Measurements from ENCODE around the gene CFAP20DC. TPM values are rescaled to one million over a fixed set of nuclear protein-coding genes. Genes with fewer than 3 reads are reported as not detected.
"Not testable (repeated sequence)": the region's sequence is repeated elsewhere in the genome, so short reads cannot be mapped to it uniquely, and the experiment has no call there.

Gene CFAP20DC
- total RNA-seq, 2 experiments from 2014 or later: 2.4 to 2.5 TPM

DNA sequence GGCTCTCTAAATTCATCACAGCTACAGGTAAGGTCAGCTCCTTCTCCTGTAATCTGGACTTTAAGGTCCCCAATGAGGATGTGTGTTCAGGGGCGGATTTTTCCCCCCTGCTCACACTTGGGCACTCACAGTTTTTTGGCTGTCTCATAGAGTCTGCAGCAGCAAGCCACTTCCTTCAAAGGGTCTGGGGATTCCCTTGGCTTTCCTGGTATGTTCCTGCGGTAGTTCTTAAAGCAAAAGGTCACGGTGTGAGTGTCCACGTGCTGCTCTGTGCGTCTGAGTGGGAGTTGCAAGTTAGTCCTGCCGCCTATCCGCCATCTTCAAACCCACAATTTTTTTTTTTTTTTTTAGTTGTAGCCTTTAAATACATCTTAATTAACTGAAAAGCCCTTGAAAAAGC is 15.4 kb upstream of the CFAP20DC start:
- POLR2A ChIA-PET: no interaction called here
- Mint-ChIP-seq H3K4me3 (no peak overlapping the region), H3K27me3 (peaks cover 15% of the 10 kb centered on the region), H3K36me3 (no peaks in the 10 kb centered on the region), H3K9me3 (no peaks in the 10 kb centered on the region), H3K4me1 (ENCODE audit: low read depth) (no peaks in the 10 kb centered on the region), H3K27ac (no peak overlapping the region)
- DNase-seq: no peak
- intact Hi-C loops (cut with micrococcal nuclease): no loop called here
- CTCF ChIA-PET: no interaction called here

DNA sequence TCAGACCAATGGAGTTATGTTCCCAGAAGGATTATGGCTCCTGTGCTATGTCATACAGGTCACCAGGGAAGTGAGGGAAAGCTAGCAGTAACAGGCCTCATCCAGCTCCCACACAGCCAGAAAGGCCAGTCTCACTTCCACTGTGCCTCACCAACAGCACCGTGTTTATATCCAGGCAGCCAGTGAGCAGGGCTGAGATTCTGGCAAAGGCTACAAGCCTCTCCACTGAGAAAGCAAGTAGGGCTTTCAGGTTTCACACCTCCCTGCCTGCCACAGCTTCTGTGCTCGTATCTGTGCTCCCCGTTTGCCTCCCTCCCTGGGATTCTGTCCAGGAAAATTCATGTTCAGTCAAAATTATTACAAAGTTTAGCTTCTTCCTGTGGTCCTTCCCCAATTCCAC is 14.9 kb upstream of the CFAP20DC start:
- Mint-ChIP-seq H3K4me3 (no peak overlapping the region), H3K27me3 (peaks cover 14% of the 10 kb centered on the region), H3K4me1 (ENCODE audit: low read depth) (no peaks in the 10 kb centered on the region), H3K36me3 (no peaks in the 10 kb centered on the region), H3K27ac (no peak overlapping the region), H3K9me3 (no peaks in the 10 kb centered on the region)
- POLR2A ChIA-PET: no interaction called here
- CTCF ChIA-PET: no interaction called here
- intact Hi-C loops (cut with micrococcal nuclease): no loop called here
- no peak for DNase-seq

DNA sequence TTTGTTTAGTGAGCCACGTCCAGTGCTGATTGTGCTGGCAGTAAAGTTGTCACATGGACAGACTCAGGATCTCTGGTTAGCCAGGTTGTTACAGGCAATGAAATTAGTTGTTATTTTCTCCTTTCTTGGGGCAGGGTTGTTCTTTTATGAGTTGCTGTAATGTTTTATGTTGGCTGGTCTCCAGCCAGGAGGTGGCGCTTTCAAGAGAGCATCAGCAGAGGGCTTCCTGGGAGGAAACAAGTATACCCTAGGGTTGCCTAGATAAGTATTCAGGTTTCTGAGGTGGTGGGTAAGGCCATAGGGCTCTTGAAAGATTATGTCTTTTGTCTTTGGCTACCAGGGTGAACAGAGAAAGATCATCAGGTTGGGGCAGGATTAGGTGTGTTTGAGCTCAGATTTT is 14.5 kb upstream of the CFAP20DC start:
- no peaks in the 10 kb centered on the region for H3K36me3 Mint-ChIP-seq
- H3K9me3 Mint-ChIP-seq: no peaks in the 10 kb centered on the region
- peaks cover 10% of the 10 kb centered on the region for H3K27me3 Mint-ChIP-seq
- no peak overlapping the region for H3K27ac Mint-ChIP-seq
- intact Hi-C loops (cut with micrococcal nuclease): no loop called here
- ChIA-PET CTCF (no interaction called here), POLR2A (no interaction called here)
- DNase-seq: no peak
- H3K4me3 Mint-ChIP-seq: no peak overlapping the region
- no peaks in the 10 kb centered on the region for H3K4me1 Mint-ChIP-seq (ENCODE audit: low read depth)

DNA sequence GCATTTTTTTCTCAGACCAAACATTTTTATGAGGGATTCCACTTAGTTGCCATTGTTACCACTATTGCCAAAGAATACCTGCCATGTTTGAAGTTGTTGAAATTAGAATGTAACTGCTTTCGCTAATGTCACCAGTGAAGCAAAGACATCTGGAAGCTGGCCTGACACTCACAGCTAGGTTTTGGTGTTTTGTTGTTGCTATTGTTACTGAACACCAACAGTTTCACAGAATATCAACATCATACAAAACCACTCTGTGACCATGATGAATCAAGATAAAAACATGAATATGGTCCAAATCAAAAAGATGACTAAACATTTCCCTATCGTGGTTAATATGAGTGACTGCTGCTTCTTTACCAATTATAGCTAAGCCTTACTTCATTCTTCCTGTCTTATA is 6.9 kb upstream of the CFAP20DC start:
- no peaks in the 10 kb centered on the region for H3K4me1 Mint-ChIP-seq (ENCODE audit: low read depth)
- intact Hi-C loops (cut with micrococcal nuclease): no loop called here
- no peak for DNase-seq
- CTCF ChIA-PET: interaction anchor here (4.7 kb wide), 1 partner anchor 62 kb away, joined by 25 read pairs; no protein-coding TSS in a partner anchor
- peaks cover under 1% of the 10 kb centered on the region for H3K27me3 Mint-ChIP-seq
- no peaks in the 10 kb centered on the region for H3K9me3 Mint-ChIP-seq
- no peaks in the 10 kb centered on the region for H3K36me3 Mint-ChIP-seq
- no peak overlapping the region for H3K27ac Mint-ChIP-seq
- no peak overlapping the region for H3K4me3 Mint-ChIP-seq
- POLR2A ChIA-PET: no interaction called here

DNA sequence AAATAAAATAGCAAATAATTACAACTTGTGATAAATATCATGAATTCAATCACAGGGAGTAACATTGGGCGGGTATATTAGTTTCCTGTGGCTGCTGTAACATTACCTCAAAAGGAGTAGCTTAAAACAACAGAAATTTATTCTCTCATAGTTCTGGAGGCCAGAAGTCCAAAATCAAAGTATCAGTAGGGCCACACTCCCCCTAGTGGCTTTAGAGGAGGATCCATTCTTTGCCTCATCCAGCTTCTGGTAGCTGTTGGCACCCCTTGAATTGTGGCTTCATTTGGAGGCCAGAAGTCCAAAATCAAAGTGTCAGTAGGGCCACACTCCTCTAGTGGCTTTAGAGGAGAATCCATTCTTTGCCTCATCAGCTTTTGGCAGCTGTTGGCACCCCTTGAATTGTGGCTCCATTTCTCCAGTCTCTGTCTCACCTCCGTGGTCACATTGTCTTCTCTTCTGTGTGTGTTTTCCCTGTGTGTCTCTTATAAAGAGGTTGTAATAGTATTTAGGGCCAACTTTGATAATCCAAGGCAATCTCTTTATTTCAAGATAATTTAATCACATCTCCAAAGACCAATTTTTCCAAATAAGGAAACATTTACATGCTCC is 3.1 kb upstream of the CFAP20DC start:
- POLR2A ChIA-PET: no interaction called here
- intact Hi-C loops (cut with micrococcal nuclease): loop anchor here (1.0 kb wide), 3 partner anchors 59 to 413 kb away; no protein-coding TSS in a partner anchor
- DNase-seq: no peak

DNA sequence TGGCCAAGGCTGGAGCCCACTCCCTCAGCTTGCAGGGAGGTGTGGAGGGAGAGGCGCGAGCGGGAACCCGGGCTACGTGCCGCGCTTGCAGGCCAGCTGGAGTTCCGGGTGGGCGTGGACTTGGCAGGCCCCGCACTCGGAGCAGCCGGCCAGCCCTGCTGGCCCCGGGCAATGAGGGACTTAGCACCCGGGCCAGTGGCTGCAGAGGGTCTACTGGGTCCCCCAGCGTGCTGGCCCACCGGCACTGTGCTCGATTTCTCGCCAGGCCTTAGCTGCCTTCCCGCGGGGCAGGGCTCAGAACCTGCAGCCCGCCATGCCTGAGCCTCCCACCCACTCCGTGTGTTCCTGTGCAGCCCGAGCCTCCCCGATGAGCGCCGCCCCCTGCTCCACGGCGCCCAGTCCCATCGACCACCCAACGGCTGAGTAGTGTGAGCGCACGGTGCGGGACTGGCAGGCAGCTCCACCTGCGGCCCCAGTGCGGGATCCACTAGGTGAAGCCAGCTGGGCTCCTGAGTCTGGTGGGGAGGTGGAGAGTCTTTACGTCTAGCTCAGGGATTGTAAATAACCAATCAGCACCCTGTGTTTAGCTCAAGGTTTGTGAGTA is 1.1 kb upstream of the CFAP20DC start:
- DNase-seq; H3K27ac Mint-ChIP-seq; H3K4me3 Mint-ChIP-seq; H3K27me3 Mint-ChIP-seq; H3K4me1 Mint-ChIP-seq (ENCODE audit: low read depth); H3K36me3 Mint-ChIP-seq; H3K9me3 Mint-ChIP-seq; POLR2A ChIA-PET: not testable (repeated sequence)
- intact Hi-C loops (cut with micrococcal nuclease): loop anchor here (1.0 kb wide), 1 partner anchor 53 kb away; no protein-coding TSS in a partner anchor
- CTCF ChIA-PET: interaction anchor here (1.3 to 4.5 kb wide), 2 partner anchors 227 to 411 kb away, joined by 5 to 46 read pairs; no protein-coding TSS in a partner anchor

More for the DNA sequence above, 3.1 kb upstream of the CFAP20DC start:
- peaks cover 6% of the 10 kb centered on the region for H3K4me1 Mint-ChIP-seq (ENCODE audit: low read depth)
- no peak overlapping the region for H3K4me3 Mint-ChIP-seq
- H3K27ac Mint-ChIP-seq: no peak overlapping the region
- CTCF ChIA-PET: interaction anchor here (0.5 to 4.7 kb wide), 12 partner anchors 10 to 969 kb away, joined by 3 to 46 read pairs (median 8); no protein-coding TSS in a partner anchor
- H3K9me3 Mint-ChIP-seq: no peaks in the 10 kb centered on the region
- H3K27me3 Mint-ChIP-seq: no peaks in the 10 kb centered on the region
- no peaks in the 10 kb centered on the region for H3K36me3 Mint-ChIP-seq

DNA sequence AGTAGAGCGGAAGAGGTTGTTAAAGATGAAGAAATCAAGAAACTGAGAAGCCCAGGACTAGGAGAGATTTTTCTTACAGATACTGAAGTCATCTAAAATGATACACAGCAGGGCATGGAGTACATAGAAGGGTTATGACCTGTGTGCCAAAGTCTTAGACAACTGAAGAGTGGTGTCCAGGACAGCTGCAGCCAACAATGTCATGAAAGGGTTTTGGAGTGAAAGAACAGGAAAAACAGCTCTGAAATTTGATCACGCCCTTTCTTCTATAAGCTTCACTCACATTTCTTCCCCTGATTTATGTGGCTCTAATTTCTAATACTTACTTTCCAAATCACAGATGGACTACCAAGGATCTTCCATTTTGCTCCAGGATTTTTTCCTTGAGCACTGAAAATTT is 3.0 kb downstream of the CFAP20DC start:
- ChIA-PET POLR2A (no interaction called here), CTCF (no interaction called here)
- Mint-ChIP-seq H3K4me3 (no peak overlapping the region), H3K36me3 (no peaks in the 10 kb centered on the region), H3K4me1 (ENCODE audit: low read depth) (peaks cover 6% of the 10 kb centered on the region), H3K27ac (no peak overlapping the region), H3K27me3 (no peaks in the 10 kb centered on the region), H3K9me3 (no peaks in the 10 kb centered on the region)
- no peak for DNase-seq
- intact Hi-C loops (cut with micrococcal nuclease): no loop called here

DNA sequence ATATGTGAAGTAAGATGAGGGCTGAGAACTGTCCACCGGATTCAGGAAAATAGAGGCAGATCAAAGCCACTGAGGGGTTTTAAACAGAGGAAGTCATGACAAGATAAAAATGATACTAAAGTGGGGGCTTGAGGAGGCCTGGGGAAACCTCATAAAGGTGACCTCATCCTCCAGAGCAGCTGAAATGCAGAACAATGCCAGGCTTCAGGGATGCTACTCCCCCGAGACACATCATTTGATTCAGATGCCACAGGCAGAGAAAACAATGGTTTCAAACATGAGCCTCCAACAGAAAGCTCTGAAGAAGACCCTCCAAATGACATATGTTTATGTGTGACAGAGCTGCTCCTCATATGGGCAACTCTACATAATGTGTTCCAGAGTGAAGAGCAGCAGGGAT is 6.4 kb downstream of the CFAP20DC start:
- CTCF ChIA-PET: interaction anchor here (2.6 kb wide), 1 partner anchor 10 kb away, joined by 10 read pairs; no protein-coding TSS in a partner anchor
- Mint-ChIP-seq H3K4me3 (no peak overlapping the region), H3K36me3 (no peaks in the 10 kb centered on the region), H3K27ac (no peak overlapping the region), H3K27me3 (no peaks in the 10 kb centered on the region), H3K9me3 (no peaks in the 10 kb centered on the region), H3K4me1 (ENCODE audit: low read depth) (no peaks in the 10 kb centered on the region)
- intact Hi-C loops (cut with micrococcal nuclease): no loop called here
- DNase-seq: no peak
- POLR2A ChIA-PET: no interaction called here

DNA sequence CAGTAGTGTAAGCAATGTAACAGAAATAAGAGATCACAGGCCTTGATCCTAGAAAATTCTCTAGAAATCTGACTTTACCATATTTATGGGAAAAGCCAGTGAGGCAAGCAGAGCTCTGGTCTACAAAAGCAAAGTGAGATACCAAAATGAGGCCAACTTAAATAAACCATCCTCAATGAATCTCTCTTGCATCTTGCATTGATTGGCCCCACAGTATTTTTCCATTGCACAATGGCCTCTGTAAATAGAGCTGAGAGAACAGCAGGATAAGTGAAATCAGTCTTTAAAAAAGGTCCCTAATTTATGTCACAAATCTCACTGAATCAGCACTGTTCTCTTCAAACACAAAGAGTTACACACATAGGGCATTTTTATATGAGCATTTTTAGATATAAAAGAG is 8.9 kb downstream of the CFAP20DC start:
- H3K4me1 Mint-ChIP-seq (ENCODE audit: low read depth): no peaks in the 10 kb centered on the region
- H3K36me3 Mint-ChIP-seq: no peaks in the 10 kb centered on the region
- ChIA-PET POLR2A (no interaction called here), CTCF (no interaction called here)
- no peaks in the 10 kb centered on the region for H3K27me3 Mint-ChIP-seq
- intact Hi-C loops (cut with micrococcal nuclease): no loop called here
- H3K9me3 Mint-ChIP-seq: no peaks in the 10 kb centered on the region
- H3K4me3 Mint-ChIP-seq: no peak overlapping the region
- H3K27ac Mint-ChIP-seq: no peak overlapping the region
- no peak for DNase-seq

DNA sequence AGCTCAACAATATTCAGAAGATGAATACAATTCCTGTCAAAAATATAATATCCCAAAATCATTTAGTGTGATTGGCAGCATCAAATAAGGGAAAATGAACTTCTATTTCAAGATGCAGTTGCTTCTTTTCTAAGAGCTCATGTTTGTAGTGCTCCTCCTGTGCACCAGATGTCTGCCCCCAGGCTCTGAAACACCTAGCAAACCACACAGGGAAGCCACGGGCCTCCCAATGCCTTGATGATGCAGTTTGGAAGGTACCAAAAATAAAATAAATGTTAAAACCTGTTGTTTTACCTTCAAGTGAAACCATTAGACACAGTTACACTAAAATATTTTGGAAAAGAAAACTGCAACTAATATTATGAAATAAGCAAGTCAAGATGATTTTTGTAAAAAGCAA is 22.2 kb downstream of the CFAP20DC start:
- Mint-ChIP-seq H3K27ac (no peak overlapping the region), H3K4me3 (no peak overlapping the region), H3K9me3 (no peaks in the 10 kb centered on the region), H3K4me1 (ENCODE audit: low read depth) (no peaks in the 10 kb centered on the region), H3K36me3 (no peaks in the 10 kb centered on the region), H3K27me3 (peaks cover 2% of the 10 kb centered on the region)
- CTCF ChIA-PET: no interaction called here
- POLR2A ChIA-PET: no interaction called here
- DNase-seq: no peak
- intact Hi-C loops (cut with micrococcal nuclease): no loop called here

DNA sequence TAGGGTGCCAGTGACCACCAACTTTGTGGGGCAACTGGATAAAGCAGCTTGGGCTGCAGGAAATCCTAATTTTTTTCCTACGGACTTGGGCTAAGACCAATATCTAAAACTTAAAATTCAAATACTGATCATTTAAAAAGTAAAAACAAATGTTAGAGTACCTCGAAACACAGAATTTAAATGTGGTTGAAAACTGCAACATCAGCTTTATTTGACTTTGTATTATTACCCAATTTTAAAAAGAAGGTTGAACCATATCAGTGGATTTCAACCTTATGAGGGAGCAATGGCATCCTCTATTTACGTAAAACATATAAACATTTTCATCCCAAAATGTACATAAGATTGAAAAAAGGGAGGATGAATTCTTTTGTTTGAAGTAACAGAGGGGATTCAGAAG is 26.2 kb downstream of the CFAP20DC start:
- Mint-ChIP-seq H3K27ac (no peak overlapping the region), H3K27me3 (peaks cover 2% of the 10 kb centered on the region), H3K9me3 (no peaks in the 10 kb centered on the region), H3K4me3 (no peak overlapping the region), H3K36me3 (no peaks in the 10 kb centered on the region), H3K4me1 (ENCODE audit: low read depth) (no peaks in the 10 kb centered on the region)
- ChIA-PET CTCF (no interaction called here), POLR2A (no interaction called here)
- intact Hi-C loops (cut with micrococcal nuclease): no loop called here
- DNase-seq: no peak

DNA sequence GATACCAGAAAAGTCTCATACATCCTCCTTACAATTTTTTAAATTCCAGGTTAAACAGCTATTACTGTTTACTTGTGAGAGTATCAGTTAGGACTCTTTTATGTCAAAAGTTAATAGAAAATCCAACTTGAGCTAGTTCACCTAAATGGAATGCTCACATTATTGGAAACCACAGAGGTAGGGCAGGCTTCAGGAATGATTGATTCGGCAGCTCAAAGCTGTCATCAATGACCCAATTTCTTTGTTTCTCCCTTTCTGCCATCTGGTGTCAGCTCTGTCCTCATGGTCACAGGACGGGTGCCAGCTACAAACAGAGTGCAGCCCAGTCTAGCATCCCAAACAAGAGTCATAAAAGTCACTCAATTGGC is 32.2 kb downstream of the CFAP20DC start:
- POLR2A ChIA-PET: no interaction called here
- no peak for DNase-seq
- Mint-ChIP-seq H3K27me3 (no peaks in the 10 kb centered on the region), H3K27ac (no peak overlapping the region), H3K4me1 (ENCODE audit: low read depth) (no peaks in the 10 kb centered on the region), H3K9me3 (no peaks in the 10 kb centered on the region), H3K36me3 (no peaks in the 10 kb centered on the region), H3K4me3 (no peak overlapping the region)
- CTCF ChIA-PET: no interaction called here
- intact Hi-C loops (cut with micrococcal nuclease): no loop called here

DNA sequence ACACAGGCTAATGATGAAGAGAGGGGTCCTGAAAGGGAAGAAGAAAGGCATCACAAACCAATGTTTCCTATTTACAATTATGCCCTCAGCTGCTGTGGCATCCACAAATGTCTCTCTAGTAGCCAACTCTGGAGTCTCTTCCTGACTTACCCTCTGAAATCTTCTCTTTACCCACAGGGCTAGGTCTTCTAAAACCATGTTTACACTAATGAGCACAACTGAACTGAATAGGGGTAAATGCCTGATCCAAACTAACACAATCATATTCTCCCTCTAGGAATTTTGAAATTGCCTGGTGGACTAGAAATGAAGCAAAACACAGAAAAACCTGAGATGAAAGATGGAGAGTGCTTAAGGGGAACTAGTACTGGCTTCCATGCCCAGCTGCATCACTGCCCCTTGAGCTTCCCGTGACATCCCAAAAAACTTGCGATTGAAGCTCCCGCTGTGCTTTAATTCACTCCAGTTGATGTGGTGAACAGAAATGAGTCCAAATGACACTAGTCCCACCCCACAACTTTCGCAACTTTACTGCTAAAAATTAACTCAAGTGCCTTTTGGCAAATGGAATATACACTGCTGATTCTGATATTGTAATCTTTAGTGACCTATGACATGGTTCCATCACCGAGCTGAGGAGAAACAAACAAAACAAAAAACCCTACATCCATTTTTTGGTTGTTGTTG is 32.8 kb downstream of the CFAP20DC start:
- no peak for DNase-seq
- Mint-ChIP-seq H3K9me3 (no peaks in the 10 kb centered on the region), H3K27me3 (no peaks in the 10 kb centered on the region), H3K4me1 (ENCODE audit: low read depth) (no peaks in the 10 kb centered on the region), H3K36me3 (no peaks in the 10 kb centered on the region), H3K27ac (no peak overlapping the region), H3K4me3 (no peak overlapping the region)
- POLR2A ChIA-PET: no interaction called here
- intact Hi-C loops (cut with micrococcal nuclease): no loop called here
- CTCF ChIA-PET: no interaction called here
